GM10266 (cell line): Measurements from ENCODE around the gene GFRA1.

Experiments used
- DNase-seq: peaks from one replicate; pipeline ENCODE4 v3.0.0; 2012; ENCODE audit errors: extremely low spot score
- TF ChIP-seq, protein P1 (sequence below): IDR thresholded peaks from 2 replicates; pipeline ENCODE4 v1.5.1; 2012; ENCODE audit warnings: mild to moderate bottlenecking, low read depth; ENCODE audit not compliant: control insufficient read depth, insufficient read depth; ENCODE audit errors: missing control alignments

Gene GFRA1

DNA sequence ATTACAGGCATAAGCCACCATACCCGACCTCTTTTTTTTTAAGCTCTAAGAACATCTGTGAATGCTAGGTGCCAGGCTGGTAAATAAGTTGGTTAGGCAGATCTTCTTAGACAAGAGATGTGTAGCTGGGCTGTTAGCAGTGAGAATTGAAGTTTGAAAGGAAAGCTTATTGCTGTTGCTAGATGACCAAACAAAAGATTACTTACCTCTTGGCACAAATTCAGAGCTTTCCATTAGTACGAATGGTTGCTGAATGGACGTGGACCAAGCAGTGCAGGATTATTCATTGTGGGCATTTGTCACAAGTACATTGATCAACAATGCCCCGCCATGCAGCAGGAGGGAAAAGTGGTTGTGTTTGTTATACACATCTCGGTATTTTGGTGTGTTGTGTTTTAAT lies 131.2 kb downstream of the GFRA1 start:
- TF ChIP-seq, protein P1, sequence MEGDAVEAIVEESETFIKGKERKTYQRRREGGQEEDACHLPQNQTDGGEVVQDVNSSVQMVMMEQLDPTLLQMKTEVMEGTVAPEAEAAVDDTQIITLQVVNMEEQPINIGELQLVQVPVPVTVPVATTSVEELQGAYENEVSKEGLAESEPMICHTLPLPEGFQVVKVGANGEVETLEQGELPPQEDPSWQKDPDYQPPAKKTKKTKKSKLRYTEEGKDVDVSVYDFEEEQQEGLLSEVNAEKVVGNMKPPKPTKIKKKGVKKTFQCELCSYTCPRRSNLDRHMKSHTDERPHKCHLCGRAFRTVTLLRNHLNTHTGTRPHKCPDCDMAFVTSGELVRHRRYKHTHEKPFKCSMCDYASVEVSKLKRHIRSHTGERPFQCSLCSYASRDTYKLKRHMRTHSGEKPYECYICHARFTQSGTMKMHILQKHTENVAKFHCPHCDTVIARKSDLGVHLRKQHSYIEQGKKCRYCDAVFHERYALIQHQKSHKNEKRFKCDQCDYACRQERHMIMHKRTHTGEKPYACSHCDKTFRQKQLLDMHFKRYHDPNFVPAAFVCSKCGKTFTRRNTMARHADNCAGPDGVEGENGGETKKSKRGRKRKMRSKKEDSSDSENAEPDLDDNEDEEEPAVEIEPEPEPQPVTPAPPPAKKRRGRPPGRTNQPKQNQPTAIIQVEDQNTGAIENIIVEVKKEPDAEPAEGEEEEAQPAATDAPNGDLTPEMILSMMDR: no peak
- no peak for DNase-seq

DNA sequence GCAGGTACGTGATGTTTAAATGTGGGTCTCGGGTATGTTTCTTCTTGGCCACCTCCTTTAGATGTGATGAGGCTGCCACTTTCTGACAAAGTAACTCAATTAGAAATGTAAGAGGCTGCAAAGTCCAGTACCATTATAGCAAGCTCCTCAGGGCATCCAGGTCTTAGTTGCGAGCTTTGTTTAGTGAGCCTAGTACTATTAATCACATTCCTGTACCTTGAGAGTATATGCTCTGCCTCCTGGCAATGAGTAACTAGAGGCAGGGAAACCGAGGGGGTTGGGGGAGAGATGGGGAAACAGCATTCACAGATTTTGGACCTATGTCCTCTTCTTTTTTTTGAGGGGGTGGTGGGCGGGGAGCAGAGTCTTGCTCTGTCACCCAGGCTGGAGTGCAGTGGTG lies 131.8 kb downstream of the GFRA1 start:
- TF ChIP-seq, protein P1: no peak
- no peak for DNase-seq

DNA sequence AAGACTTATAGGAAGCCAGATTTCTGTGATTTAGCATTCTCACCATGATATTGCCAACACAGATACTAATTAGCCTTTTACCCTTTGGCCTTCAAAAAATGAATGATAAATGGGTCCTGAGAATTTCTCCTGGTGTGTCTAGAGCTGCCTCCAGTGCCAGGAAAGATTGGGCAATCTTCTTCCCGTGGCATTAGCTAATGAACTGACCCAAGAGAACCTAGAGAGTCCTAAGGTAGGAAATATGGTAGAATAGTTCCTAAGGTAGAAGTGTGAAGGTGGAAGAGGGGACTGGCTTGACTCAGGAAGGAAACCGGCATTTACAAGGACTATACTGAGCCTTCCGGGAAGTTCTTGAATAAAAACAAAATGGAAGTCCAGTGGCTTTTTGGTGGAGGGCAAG lies 133.1 kb downstream of the GFRA1 start:
- TF ChIP-seq, protein P1: no peak
- DNase-seq: no peak

DNA sequence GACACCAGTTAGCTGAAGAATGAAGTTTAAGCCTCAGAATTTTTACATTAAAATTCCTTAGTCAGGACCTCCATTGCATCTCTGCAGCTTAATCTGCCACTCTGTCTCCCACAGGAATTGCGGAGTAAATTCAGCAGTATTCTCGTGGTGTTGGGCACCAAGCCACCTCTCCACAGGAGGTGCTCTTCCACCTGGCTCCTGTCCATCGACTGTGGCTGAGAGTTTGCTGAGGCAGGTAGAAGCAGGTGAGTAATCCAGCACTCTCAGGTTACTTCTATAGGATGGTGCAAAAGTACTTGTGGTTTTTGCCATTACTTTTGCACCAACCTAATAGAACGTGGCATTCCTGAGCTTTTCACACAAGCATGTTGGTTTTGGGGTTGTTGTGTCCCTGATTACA lies 134.1 kb downstream of the GFRA1 start:
- TF ChIP-seq, protein P1: no peak
- DNase-seq: no peak

DNA sequence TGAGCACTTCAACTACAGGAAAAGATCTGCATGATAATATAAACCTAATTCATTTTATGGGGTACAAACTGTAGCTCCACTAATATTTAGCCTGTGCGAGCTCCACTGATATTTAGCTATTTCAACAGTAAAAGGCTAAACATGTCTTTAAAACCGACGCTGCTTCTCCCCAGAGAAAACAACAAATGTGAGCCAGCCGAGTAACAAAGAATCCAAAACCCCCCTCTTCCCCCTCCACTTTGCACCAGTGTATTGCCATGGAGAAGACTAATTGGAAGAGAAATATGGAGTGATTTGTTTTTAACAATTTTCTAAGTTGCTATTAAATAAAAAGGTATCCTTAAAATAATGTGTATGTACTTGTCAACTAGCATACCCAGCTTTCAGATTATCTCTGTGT lies 136.7 kb downstream of the GFRA1 start:
- DNase-seq: no peak
- TF ChIP-seq, protein P1: no peak

DNA sequence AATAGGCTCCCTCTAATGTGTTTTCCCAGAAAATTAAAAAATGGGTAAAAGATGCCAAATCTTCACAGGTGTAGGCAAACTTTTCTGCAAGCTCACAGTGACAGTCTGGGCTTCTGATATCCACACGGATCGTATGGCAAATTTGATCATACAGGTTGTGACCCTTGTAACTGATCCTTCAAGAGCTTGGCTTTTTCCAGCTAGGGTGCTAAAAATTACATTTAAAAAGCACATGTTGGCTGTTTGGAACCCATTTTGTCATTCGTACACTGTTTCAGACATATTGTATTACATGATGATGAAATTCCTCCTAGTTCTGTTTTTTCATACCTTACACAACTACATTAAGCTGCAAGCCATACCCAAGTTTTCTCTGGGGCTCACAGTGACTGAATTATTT lies 138.7 kb downstream of the GFRA1 start:
- no peak for DNase-seq
- TF ChIP-seq, protein P1: no peak

DNA sequence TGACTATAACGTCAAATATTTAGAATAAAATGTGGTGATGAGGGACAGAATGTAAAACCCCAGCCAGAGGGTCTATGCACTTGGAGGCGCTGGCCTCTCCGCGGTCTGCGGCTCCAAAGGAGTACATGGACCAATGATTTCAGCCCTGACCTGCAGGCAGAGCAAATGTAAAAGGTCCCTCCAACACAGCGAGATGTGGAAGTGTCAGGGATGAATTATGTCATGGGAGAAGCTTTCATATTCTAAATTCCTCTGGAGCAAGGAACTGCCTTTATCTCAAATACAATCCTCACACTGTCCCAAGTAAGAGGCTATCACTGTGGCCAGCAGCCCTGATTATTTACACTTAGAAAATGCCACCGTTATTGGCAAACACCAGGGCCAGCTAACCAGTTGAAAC lies 139.4 kb downstream of the GFRA1 start:
- TF ChIP-seq, protein P1: no peak
- DNase-seq: no peak
